ENCODE results near the gene CAPG. TPM values are rescaled to one million over a fixed set of nuclear protein-coding genes. Genes with fewer than 3 reads are reported as not detected.

Gene CAPG
- total and polyA plus RNA-seq, 9 of the 15 experiments (the other 6 are each of a cell fraction or from before 2014, with no cell fraction given) = 10.6 to 90.4 (median 56.0) TPM

GRCh38 chr2:85390941-85391669 lies 19.1 kb downstream of the CAPG start (continued):
- TF ChIP-seq CTCF (IDR thresholded peaks at IDR 0.05 in 2 of 3, conservative IDR thresholded peaks at IDR 0.05 in 1 of 3; ENCODE audit: insufficient read depth in 2 of 3, low read depth in 1 of 3, low read length in 3 of 3) = peak; percentile 88 to 92 (median 91)
- TF ChIP-seq ZBTB7A (IDR thresholded peaks at IDR 0.05; ENCODE audit: borderline replicate concordance, control insufficient read depth, low read depth, low read length) = peak; percentile 47; the same call in 1 of the 2 replicates
- TF ChIP-seq, protein P1, sequence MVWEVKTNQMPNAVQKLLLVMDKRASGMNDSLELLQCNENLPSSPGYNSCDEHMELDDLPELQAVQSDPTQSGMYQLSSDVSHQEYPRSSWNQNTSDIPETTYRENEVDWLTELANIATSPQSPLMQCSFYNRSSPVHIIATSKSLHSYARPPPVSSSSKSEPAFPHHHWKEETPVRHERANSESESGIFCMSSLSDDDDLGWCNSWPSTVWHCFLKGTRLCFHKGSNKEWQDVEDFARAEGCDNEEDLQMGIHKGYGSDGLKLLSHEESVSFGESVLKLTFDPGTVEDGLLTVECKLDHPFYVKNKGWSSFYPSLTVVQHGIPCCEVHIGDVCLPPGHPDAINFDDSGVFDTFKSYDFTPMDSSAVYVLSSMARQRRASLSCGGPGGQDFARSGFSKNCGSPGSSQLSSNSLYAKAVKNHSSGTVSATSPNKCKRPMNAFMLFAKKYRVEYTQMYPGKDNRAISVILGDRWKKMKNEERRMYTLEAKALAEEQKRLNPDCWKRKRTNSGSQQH (CRISPR knock-in tag; IDR thresholded peaks at IDR 0.05) = no peak
- peak; percentile 27; the same call in 1 of the 2 replicates for TF ChIP-seq CHD2 (IDR thresholded peaks at IDR 0.05; ENCODE audit: low read depth, low read length)
- TF ChIP-seq PHB2 (IDR thresholded peaks at IDR 0.05; ENCODE audit: low read depth) = no peak
- TF ChIP-seq JUND (IDR thresholded peaks at IDR 0.05; ENCODE audit: borderline replicate concordance, low read depth, low read length) = peak; percentile 13; the same call in 1 of the 2 replicates
- TF ChIP-seq JUND (tag; IDR thresholded peaks at IDR 0.05; ENCODE audit: borderline replicate concordance, low read depth, low read length) = no peak; the same call in 2 of the 3 replicates
